Subcutaneous adipose tissue (tissue), 4 donors: ENCODE measurements around the gene AQP12B. TPM values are rescaled to one million over a fixed set of nuclear protein-coding genes. Genes with fewer than 3 reads are reported as not detected.
"Not testable (repeated sequence)": the region's sequence is repeated elsewhere in the genome, so short reads cannot be mapped to it uniquely, and the experiment has no call there.

ENCODE experiments used
- total RNA-seq, 4 donors: library from RNA; depleted of rRNA; stranded (reverse); fragments of >200 nt; gene quantifications; one replicate each; pipeline ENCODE4 v1.1.0, GENCODE V29; 2016
- TF ChIP-seq, protein P1 (sequence below): fragments of 450-650 bp; IDR thresholded peaks from one replicate; pipeline ENCODE4 v1.5.1; 2016; ENCODE audit warnings: low read depth, mild to moderate bottlenecking, control low read depth, antibody characterized with exemption, moderate library complexity

The AQP12B gene
- total RNA-seq, 4 donors from 2014 or later, result not detected

DNA sequence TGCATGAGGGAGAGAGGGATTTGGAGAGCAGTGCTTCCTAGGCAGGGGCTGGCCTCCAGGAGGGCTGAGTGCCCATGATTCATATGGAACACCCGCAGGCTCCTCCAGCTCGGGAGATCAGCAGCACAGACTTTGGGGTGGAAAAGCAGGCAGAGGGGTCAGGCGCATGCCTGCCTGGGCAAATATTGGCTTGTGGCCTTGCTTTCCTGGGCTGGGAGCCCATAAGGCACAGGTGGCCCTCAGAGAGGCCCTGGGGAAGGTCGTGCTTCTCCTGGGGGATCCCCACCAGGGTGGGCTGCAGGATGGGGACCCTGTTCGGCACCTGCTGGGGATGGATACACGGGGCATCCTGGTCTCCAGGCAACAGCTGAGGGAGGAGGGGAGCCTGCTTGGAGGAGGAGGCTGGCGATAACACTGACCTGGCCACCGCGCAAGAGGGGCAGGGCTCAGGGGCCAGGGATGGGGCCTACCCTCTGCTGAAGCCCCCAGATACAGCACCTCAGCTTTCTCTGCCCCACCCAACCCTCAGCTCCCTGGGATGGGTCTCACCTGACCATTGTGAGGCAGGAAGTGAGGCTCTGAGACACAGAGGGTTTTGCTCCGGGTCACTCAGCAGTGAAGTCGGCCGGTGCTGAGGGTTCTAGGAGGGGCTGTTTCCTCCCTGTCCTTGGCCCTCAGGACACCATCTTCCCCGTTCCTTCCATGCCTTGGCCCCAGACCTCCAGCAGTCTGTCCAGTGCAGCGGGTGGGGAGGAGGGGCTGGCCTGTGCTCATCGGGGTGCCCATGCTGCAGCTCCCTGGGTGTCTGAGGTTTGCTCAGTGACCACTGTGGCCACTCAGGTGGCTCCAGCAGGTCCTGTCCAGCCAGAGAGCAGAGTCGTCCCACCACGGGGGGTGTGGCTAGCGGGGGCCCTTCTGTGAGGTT is 21.0 kb upstream of the AQP12B start:
- TF ChIP-seq, protein P1, sequence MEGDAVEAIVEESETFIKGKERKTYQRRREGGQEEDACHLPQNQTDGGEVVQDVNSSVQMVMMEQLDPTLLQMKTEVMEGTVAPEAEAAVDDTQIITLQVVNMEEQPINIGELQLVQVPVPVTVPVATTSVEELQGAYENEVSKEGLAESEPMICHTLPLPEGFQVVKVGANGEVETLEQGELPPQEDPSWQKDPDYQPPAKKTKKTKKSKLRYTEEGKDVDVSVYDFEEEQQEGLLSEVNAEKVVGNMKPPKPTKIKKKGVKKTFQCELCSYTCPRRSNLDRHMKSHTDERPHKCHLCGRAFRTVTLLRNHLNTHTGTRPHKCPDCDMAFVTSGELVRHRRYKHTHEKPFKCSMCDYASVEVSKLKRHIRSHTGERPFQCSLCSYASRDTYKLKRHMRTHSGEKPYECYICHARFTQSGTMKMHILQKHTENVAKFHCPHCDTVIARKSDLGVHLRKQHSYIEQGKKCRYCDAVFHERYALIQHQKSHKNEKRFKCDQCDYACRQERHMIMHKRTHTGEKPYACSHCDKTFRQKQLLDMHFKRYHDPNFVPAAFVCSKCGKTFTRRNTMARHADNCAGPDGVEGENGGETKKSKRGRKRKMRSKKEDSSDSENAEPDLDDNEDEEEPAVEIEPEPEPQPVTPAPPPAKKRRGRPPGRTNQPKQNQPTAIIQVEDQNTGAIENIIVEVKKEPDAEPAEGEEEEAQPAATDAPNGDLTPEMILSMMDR, result no peak

DNA sequence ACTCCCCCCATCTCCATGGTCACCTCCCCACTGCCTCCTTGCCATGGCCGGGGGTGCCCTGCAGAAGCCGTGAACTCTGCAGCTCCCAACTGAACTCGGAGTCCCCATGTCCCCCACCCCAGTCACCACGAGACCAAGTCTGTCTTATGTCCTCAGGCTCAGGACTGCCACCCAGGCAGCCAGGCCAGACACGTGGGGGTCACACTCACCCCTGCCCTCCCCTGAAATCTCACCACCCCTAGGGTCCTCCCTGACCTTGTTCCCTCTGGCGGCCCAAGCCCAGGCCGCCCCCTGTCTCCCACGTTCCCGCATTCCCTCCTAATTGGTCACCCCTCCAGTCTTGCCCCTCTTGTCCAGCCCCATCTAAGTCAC is 19.9 kb upstream of the AQP12B start:
- TF ChIP-seq, protein P1, result no peak

DNA sequence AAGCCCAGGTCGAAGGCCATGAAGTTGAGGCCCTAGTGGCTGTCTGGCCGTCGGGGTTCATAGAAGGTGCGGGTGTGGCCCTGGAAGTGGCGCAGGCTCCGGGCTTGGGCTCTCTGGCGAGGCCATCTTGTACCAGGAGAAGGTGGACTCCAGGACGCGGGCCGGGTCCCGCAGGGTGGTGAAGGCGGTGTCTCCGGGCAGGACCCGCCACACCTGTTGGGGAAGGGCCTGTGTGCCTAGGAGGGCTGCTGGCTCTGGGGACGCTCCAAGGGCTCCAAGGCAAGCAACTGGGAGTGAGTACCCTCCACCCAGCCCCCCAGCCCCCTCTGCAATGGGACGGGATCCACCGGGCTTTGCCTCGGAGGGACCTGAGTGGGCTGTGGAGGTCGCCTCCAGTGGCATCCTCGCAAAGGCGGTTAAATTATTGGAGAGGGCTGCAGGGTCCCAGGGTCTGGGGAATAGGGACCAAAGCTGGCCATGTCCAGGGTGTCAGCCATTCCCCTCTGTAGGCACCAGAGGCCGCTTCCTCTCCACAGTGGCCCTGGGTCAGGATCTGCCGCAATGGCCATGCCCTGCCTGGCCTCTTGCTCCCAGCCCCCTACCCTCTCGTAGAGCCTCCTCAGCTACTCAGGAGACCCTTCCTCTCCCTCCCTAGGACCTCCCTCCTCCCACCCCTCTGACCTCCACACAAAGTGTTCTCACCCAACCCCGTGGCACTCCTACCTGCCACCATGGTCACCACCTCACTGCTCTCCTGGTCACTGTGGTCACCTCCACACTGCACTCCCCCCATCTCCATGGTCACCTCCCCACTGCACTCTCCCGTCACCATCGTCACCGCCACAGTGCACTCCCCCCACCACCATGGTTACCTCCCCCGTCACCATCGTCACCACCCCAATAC is 19.3 kb upstream of the AQP12B start:
- TF ChIP-seq, protein P1, result no peak

DNA sequence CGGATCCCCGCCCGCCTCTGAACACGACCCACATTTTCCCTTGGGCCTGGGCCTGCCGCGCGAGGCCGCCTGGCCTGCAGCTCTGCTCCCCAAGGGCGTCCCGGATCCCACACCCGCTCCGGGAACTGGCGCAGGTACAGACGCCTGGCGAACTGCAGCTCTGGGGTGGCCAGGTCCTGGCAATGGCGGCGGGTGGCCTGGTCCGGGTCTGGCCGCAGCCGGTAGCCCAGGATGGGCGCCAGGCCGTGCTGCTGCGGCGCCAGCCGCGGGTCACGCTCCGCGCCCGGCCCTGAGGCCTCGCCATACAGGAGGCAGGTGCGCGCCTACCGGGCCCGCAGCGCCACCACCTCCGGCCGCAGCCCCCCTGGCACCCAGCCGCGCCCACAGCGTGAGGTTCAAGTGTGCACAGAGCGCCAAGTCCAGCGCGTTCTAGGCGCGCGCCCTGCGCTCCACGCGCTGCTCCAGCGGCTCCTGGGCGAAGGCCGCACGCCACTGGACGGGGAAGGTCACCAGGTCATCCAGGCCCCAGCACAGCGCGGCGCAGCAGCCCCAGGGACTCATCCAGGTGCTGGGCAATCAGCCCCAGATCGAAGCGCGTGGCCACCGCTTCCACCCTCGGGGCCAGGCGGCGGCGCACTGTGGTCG is 18.5 kb upstream of the AQP12B start:
- TF ChIP-seq, protein P1, result no peak

DNA sequence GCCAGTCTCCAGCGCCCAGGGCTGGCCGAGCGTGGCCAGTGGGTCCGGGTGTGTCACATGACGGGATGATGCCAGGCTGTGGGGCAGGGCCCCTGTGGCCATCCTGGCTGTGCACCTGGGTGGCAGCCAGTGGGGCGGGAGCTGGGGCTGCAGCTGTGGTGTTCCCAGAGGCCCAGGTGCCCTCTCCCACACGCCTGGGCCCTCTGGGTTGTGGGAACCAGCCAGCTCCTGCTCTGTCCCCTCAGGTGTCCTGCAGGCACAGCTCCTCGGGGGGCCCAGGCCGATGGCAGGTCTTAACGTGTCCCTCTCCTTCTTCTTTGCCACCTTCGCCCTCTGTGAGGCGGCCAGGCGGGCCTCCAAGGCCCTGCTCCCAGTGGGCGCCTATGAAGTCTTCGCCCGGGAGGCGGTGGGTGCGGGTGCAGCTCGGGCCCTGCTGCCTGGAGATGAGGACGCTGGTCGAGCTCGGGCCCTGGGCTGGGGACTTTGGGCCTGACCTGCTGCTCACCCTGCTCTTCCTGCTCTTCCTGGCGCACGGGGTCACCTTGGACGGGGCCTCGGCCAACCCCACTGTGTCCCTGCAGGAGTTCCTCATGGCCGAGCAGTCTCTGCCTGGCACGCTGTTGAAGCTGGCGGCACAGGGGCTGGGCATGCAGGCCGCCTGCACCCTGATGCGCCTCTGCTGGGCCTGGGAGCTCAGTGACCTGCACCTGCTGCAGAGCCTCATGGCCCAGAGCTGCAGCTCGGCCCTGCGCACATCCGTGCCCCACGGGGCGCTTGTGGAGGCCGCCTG is 9.1 kb upstream of the AQP12B start, which contains the start of gene AQP12A:
Gene AQP12A (plus strand): TSS at position 236 of the 790 bp plus-strand sequence. CDS start 48 bp downstream, at position 284.
- TF ChIP-seq, protein P1, result not testable (repeated sequence)

DNA sequence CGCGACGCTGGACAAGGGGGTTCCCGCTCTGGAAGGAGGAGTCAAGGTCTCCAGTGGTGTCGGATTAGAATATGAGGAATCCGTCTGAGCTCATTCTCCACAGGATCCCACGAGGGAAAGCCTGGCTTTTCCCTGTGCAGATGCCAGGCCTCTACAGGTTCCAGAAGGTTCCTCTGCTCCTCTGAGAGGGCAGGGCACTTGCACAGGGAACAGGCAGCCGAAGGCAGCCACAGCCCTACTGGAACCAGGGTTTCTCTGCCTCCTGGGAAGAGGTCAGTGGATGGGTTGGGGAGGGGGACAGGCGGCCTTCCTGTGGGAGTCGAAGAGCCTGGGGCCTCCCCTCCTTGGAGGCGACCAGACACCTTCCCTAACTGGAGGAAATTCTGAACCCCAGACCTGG is 7.3 kb upstream of the AQP12B start:
- TF ChIP-seq, protein P1, result no peak
